Measurements from ENCODE around the gene PPM1H.

The PPM1H gene

DNA sequence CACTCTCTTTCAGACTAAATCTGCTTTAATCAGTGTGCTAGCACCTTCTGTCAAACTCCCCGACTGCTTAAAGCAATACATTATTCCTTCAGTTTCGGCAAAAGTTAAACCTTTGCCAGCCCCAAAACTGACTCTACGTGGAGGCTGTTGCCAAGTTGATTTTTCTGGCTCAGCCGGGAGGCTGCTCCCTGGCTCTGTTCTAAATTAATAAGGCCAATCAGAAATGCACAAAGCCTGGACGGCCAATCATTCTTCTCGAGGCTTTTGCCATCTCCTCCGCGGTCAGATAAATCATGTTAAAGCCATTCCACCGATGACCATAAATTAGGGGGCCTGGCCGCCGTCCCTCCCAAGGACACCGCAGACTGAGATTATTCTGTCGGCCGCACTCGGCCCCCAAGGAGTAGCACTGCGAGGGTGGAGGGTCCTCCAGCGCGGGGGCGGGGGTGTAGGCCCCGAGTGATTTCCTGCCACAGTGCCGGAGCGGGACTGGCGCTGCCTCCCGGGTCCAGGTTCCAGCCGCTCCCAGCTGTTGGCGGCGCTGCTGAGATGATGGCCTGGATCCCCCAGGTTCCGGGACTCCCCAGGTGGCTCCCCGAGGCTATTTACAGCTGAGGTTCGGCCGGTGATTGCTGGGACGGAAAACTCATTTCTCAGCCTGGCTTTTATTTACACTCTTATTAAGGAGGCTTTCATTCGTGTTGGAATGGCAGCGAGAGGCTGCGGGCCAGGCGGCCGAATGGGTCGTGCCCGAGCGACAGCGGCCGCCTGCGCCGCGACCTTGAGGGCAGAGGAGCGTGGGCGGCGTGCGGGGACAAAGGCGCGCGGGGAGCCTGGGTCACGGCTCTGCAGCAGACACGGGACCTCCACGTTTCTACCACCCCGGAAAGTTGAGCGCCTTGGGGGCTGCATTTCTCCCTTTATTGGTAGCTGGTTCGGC, 303.2 kb downstream of the PPM1H start:
- Histone ChIP-seq H3K79me2 (ENCODE audit: control insufficient read depth, insufficient read depth, low read length) (no peaks in the 10 kb centered on the region), H3K36me3 (ENCODE audit: control insufficient read depth, insufficient read depth, low read length) (no peaks in the 10 kb centered on the region), H3K18ac (ENCODE audit: low read length) (peak overlapping the region; percentile 54), H3K56ac (ENCODE audit: low read length) (peak overlapping the region; percentile 87), H2BK120ac (ENCODE audit: low read depth, low read length) (peak overlapping the region; percentile 33), H3K23ac (ENCODE audit: low read length) (peak overlapping the region; percentile 18), H3K4me2 (ENCODE audit: low read length) (peak overlapping the region; percentile 51), H3K4me3 (ENCODE audit: low read length) (no peak overlapping the region), H3K9ac (ENCODE audit: low read length) (peak overlapping the region; percentile 75), H3K27ac (ENCODE audit: low read depth, low read length) (peak overlapping the region; percentile 60), H4K5ac (ENCODE audit: low read length) (no peak overlapping the region), H2AK5ac (ENCODE audit: low read length) (no peak overlapping the region), H2BK5ac (ENCODE audit: low read length) (peak overlapping the region; percentile 43), H3K27me3 (ENCODE audit: insufficient read depth, low read length, poor library complexity) (no peaks in the 10 kb centered on the region), H4K8ac (ENCODE audit: low read depth, low read length) (peak overlapping the region; percentile 77), H3K4ac (ENCODE audit: low read depth, low read length) (peak overlapping the region; percentile 66), H3K79me1 (ENCODE audit: low read length) (no peaks in the 10 kb centered on the region), H3K4me1 (ENCODE audit: control insufficient read depth, low read depth, low read length) (peaks cover 12% of the 10 kb centered on the region), H2BK15ac (replicated peaks; ENCODE audit: low read depth) (no peak overlapping the region)
- WGBS (ENCODE audit: extremely low coverage, insufficient coverage, low lambda C conversion rate) = no CpG with 5 or more reads among the region's 58 CpGs
- peak; percentile 67 for DNase-seq

DNA sequence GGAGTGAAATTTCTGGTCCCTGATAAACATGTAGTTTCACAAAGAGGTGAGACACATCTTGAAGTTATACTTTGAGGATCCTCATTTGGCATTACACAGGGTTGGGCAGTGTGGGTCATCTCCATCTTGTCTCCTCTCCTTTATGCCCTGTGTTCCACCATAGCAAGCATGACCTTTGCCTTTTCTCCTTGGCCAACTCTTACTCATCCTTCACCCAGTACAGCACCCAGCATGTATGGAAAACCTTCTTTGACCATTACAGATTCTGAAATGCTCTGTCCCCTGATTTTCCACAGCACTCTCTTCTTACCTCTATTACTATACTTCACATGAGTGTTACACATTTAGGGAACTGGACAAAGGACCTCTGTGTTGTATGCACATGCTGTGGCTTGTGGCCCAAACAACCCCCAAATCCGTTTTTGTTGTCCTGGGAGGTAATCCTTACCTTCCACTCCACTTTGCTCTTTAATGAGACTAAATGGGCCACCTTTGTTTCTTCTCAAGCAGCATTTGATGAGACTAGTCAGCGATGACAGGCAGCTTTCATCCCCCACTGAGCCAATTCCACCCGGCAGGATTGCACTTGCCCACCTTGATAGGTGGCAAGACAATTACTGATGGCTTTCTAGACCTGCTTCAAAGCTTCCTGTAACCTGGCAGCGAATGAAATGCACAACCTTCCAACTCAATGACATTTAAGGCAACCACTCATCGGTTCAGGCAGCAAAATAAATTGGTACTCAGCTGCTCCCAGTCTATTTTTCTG, 304.8 kb downstream of the PPM1H start:
- no peak overlapping the region for H3K9ac ChIP-seq (ENCODE audit: low read length)
- H3K36me3 ChIP-seq (ENCODE audit: control insufficient read depth, insufficient read depth, low read length) = no peaks in the 10 kb centered on the region
- no peak overlapping the region for H3K4me2 ChIP-seq (ENCODE audit: low read length)
- H3K18ac ChIP-seq (ENCODE audit: low read length) = peak overlapping the region; percentile 65
- H3K56ac ChIP-seq (ENCODE audit: low read length) = peak overlapping the region; percentile 39
- H3K79me1 ChIP-seq (ENCODE audit: low read length) = no peaks in the 10 kb centered on the region
- no peak overlapping the region for H4K8ac ChIP-seq (ENCODE audit: low read depth, low read length)
- no peak overlapping the region for H3K27ac ChIP-seq (ENCODE audit: low read depth, low read length)
- DNase-seq = no peak
- peaks cover 12% of the 10 kb centered on the region for H3K4me1 ChIP-seq (ENCODE audit: control insufficient read depth, low read depth, low read length)
- no peaks in the 10 kb centered on the region for H3K79me2 ChIP-seq (ENCODE audit: control insufficient read depth, insufficient read depth, low read length)
- WGBS (ENCODE audit: extremely low coverage, insufficient coverage, low lambda C conversion rate) = no CpG with 5 or more reads among the region's 5 CpGs
- H3K27me3 ChIP-seq (ENCODE audit: insufficient read depth, low read length, poor library complexity) = no peaks in the 10 kb centered on the region
- H2BK120ac ChIP-seq (ENCODE audit: low read depth, low read length) = no peak overlapping the region
- no peak overlapping the region for H3K4me3 ChIP-seq (ENCODE audit: low read length)
- no peak overlapping the region for H2BK5ac ChIP-seq (ENCODE audit: low read length)
- H3K4ac ChIP-seq (ENCODE audit: low read depth, low read length) = no peak overlapping the region
- no peak overlapping the region for H3K23ac ChIP-seq (ENCODE audit: low read length)
- no peak overlapping the region for H2BK15ac ChIP-seq (replicated peaks; ENCODE audit: low read depth)
- H4K5ac ChIP-seq (ENCODE audit: low read length) = no peak overlapping the region
- H2AK5ac ChIP-seq (ENCODE audit: low read length) = no peak overlapping the region

DNA sequence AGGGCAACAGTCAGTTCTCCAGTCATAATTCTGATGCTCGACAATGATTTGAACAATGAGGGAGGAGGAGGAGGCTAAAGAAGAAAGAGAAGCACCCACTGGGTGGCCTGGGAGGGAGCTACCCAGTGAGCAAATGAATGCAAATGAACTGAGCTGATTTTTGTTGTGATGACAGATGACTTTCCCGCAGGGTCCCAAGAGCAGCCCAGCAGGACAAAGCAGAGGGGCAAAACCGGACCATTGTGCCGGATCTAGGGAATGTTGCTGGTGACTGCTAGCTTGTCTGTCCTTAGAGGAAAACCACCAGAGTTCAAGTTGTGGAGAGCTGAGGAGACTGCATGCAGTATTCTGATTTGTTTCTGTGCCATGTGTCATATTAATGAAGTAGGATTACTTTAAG, 305.5 kb downstream of the PPM1H start:
- Histone ChIP-seq H3K36me3 (ENCODE audit: control insufficient read depth, insufficient read depth, low read length) (no peaks in the 10 kb centered on the region), H3K4ac (ENCODE audit: low read depth, low read length) (no peak overlapping the region), H3K79me2 (ENCODE audit: control insufficient read depth, insufficient read depth, low read length) (no peaks in the 10 kb centered on the region), H3K56ac (ENCODE audit: low read length) (no peak overlapping the region), H4K8ac (ENCODE audit: low read depth, low read length) (no peak overlapping the region), H3K79me1 (ENCODE audit: low read length) (no peaks in the 10 kb centered on the region), H3K18ac (ENCODE audit: low read length) (no peak overlapping the region), H2AK5ac (ENCODE audit: low read length) (no peak overlapping the region), H3K23ac (ENCODE audit: low read length) (no peak overlapping the region), H2BK5ac (ENCODE audit: low read length) (no peak overlapping the region), H2BK120ac (ENCODE audit: low read depth, low read length) (no peak overlapping the region), H2BK15ac (replicated peaks; ENCODE audit: low read depth) (no peak overlapping the region), H3K9ac (ENCODE audit: low read length) (no peak overlapping the region), H3K27ac (ENCODE audit: low read depth, low read length) (no peak overlapping the region), H3K4me1 (ENCODE audit: control insufficient read depth, low read depth, low read length) (peaks cover 12% of the 10 kb centered on the region), H3K4me3 (ENCODE audit: low read length) (no peak overlapping the region), H3K27me3 (ENCODE audit: insufficient read depth, low read length, poor library complexity) (no peaks in the 10 kb centered on the region), H3K4me2 (ENCODE audit: low read length) (no peak overlapping the region), H4K5ac (ENCODE audit: low read length) (no peak overlapping the region)
- DNase-seq = peak; percentile 56
- WGBS (ENCODE audit: extremely low coverage, insufficient coverage, low lambda C conversion rate) = no CpG with 5 or more reads among the region's 4 CpGs

DNA sequence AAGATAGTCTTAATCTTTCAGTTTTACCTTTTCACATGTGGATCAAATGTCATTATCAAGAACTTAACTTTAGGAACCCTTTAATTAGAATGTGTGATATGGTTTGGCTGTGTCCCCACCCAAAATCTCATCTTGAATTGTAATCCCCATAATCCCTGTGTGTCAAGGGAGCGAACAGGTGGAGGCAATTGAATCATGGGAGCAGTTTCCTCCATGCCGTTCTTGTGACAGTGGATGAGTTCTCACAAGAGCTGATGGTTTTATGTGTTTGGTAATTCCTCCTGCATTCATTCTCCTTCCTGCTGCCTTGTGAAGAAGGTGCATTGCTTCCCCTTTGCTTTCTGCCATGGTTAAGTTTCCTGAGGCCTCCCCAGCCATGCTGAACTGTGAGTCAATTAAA, 307.8 kb downstream of the PPM1H start:
- Histone ChIP-seq H3K79me2 (ENCODE audit: control insufficient read depth, insufficient read depth, low read length) (no peaks in the 10 kb centered on the region), H3K36me3 (ENCODE audit: control insufficient read depth, insufficient read depth, low read length) (no peaks in the 10 kb centered on the region), H3K18ac (ENCODE audit: low read length) (no peak overlapping the region), H2BK15ac (replicated peaks; ENCODE audit: low read depth) (peak overlapping the region; percentile 21), H3K4me2 (ENCODE audit: low read length) (no peak overlapping the region), H2BK120ac (ENCODE audit: low read depth, low read length) (no peak overlapping the region), H3K27ac (ENCODE audit: low read depth, low read length) (no peak overlapping the region), H4K8ac (ENCODE audit: low read depth, low read length) (no peak overlapping the region), H3K23ac (ENCODE audit: low read length) (no peak overlapping the region), H2BK5ac (ENCODE audit: low read length) (no peak overlapping the region), H3K4me1 (ENCODE audit: control insufficient read depth, low read depth, low read length) (peaks cover 9% of the 10 kb centered on the region), H3K9ac (ENCODE audit: low read length) (no peak overlapping the region), H2AK5ac (ENCODE audit: low read length) (no peak overlapping the region), H3K79me1 (ENCODE audit: low read length) (no peaks in the 10 kb centered on the region), H3K4me3 (ENCODE audit: low read length) (no peak overlapping the region), H3K56ac (ENCODE audit: low read length) (no peak overlapping the region), H3K4ac (ENCODE audit: low read depth, low read length) (no peak overlapping the region), H3K27me3 (ENCODE audit: insufficient read depth, low read length, poor library complexity) (no peaks in the 10 kb centered on the region), H4K5ac (ENCODE audit: low read length) (no peak overlapping the region)
- no CpG with 5 or more reads among the region's 2 CpGs for WGBS (ENCODE audit: extremely low coverage, insufficient coverage, low lambda C conversion rate)
- no peak for DNase-seq

DNA sequence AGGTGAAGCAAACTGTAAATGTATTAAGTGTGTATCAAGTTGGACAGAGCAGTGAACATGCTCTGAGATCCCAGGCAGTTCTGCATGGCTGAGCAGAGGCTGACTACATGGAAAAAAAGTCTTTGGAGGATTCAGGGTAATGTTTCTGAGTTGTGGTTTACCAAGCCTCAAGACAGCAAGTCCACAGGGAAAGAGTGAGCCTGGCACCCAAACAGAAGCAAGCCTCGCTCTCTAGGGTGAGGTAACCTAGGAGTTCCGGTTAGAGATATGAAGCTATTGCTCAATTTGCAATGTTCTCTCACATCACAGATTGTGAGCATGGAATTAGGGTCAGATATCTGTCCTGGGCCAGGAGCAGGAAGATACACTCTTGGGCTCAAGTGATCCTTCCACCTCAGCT, 309.7 kb downstream of the PPM1H start:
- no CpG with 5 or more reads among the region's 2 CpGs for WGBS (ENCODE audit: extremely low coverage, insufficient coverage, low lambda C conversion rate)
- DNase-seq = peak; percentile 53
- no peaks in the 10 kb centered on the region for H3K36me3 ChIP-seq (ENCODE audit: control insufficient read depth, insufficient read depth, low read length)
- no peak overlapping the region for H2BK5ac ChIP-seq (ENCODE audit: low read length)
- no peak overlapping the region for H3K23ac ChIP-seq (ENCODE audit: low read length)
- no peak overlapping the region for H3K4me3 ChIP-seq (ENCODE audit: low read length)
- no peaks in the 10 kb centered on the region for H3K79me1 ChIP-seq (ENCODE audit: low read length)
- no peak overlapping the region for H2BK15ac ChIP-seq (replicated peaks; ENCODE audit: low read depth)
- H3K4me1 ChIP-seq (ENCODE audit: control insufficient read depth, low read depth, low read length) = peaks cover 3% of the 10 kb centered on the region
- H3K18ac ChIP-seq (ENCODE audit: low read length) = no peak overlapping the region
- H4K8ac ChIP-seq (ENCODE audit: low read depth, low read length) = no peak overlapping the region
- no peak overlapping the region for H3K4ac ChIP-seq (ENCODE audit: low read depth, low read length)
- H2AK5ac ChIP-seq (ENCODE audit: low read length) = no peak overlapping the region
- no peak overlapping the region for H3K4me2 ChIP-seq (ENCODE audit: low read length)
- H3K9ac ChIP-seq (ENCODE audit: low read length) = no peak overlapping the region
- H3K27me3 ChIP-seq (ENCODE audit: insufficient read depth, low read length, poor library complexity) = no peaks in the 10 kb centered on the region
- no peak overlapping the region for H3K56ac ChIP-seq (ENCODE audit: low read length)
- no peak overlapping the region for H2BK120ac ChIP-seq (ENCODE audit: low read depth, low read length)
- H4K5ac ChIP-seq (ENCODE audit: low read length) = no peak overlapping the region
- H3K79me2 ChIP-seq (ENCODE audit: control insufficient read depth, insufficient read depth, low read length) = no peaks in the 10 kb centered on the region
- H3K27ac ChIP-seq (ENCODE audit: low read depth, low read length) = no peak overlapping the region
